Right hindlimb (tissue), 1 donor: ENCODE data around the gene DYNC1H1.

ENCODE experiments used
- DNase-seq: peaks from one replicate; pipeline ENCODE4 v3.0.0-alpha.2; 2018

Gene DYNC1H1

DNA sequence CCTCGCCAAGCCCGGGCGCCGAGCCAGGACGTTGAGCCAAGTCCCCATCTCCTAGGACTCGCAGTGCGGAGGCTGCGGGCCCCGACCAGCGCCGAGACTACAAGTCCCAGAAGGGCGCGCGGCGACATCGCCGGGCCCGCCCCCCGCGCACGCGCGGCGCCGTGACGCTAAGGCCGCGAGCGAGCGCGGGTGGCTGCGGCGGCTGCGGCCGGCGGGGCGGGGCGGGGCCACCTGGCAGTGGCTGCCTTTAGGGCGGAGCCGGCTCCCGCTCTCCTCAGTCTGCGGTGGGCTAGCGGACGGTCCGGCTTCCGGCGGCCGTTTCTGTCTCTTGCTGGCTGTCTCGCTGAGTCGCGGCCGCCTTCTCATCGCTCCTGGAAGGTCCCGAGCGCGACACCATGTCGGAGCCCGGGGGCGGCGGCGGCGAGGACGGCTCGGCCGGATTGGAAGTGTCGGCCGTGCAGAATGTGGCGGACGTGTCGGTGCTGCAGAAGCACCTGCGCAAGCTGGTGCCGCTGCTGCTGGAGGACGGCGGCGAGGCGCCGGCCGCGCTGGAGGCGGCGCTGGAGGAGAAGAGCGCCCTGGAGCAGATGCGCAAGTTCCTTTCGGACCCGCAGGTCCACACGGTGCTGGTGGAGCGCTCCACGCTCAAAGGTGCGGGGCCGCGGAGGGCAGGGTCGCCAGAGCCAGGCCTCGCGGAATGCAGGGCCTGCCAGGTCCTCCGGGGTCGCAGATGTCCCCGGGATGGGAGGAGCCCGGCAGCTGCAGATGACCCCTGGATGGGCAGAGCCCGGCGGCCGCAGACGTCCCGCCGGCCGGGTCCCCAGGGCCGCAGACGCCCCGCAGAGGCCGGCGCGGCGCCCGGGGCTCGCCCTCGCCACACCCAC is at the start of gene DYNC1H1:
Gene DYNC1H1 (plus strand): TSS at position 277 of the 884 bp plus-strand sequence. CDS start 119 bp downstream, at position 396.
- DNase-seq: peak; percentile 97

DNA sequence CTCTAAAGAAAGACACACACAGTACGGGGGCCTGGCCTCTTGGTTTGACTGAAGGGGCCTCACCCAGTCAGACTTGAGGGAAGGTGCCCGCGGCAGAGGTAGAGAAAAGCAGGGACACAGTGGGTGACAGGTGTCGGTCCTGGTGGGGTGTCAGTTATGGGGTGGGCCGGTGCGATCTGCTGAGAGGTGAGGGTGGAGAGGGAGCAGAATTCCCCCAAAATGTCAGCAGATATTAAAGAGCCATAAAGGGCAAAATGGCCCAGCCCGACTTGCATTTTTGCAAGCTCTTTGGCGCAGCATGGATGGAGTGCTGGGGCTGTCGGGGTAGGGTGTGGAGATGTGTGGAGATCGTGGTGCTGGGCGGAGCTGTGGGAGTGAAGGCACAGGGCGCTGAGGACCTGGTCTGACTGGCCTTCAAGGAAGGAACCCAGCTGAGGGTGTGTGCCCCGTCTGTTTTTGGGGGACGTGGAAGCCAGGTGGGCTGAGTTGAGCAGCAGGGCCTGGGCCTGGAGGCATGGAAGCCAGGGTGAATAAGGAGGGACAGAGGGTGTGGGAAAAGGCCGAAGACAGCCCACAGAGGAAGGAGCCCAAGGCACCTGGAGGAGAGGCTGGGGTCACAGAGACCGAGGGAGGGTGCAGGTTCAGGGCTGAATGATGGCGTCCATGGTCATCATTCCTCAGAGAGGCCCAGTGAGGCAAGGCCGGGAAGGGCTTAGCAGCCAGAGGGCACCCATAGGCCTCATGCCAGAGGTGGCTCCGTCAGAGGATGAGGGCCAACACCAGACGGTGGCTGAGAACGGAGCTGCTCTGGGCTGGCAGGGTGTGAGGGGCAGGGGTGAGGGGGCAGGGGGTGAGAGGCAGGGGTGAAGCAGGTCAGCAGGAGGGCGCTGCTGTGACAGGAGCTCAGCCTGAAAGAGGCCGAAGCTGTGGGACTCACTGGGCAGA is 48.2 kb upstream of the DYNC1H1 start:
- no peak for DNase-seq

DNA sequence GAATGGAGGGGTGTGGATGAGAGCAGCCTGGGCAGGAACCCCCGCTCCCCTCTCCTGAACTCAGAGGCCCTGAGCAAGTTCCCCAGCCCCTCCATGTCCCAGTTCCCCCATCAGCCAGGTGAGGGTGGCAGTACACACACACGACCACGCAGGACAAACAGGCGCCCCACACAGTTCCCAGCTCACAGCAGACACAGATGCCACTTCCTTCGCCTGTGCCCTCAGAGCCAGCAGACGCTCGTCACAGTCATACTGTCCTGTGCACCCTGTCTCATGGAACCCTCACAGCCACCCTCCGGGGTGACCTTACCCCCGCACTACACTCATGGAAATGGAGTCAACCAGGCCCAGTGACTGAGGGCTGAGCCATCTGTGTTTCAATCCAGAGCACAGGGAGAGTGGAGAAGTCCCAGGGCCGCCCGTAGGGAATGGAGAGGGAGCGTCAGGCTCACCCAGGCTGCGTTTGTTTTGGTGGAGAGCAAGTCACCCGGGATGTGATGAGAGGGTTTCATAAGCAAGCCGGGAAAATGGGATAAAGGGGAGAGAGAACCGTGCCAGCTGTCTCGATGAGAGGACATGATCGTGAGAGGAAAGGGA is 47.5 kb upstream of the DYNC1H1 start:
- DNase-seq: no peak

DNA sequence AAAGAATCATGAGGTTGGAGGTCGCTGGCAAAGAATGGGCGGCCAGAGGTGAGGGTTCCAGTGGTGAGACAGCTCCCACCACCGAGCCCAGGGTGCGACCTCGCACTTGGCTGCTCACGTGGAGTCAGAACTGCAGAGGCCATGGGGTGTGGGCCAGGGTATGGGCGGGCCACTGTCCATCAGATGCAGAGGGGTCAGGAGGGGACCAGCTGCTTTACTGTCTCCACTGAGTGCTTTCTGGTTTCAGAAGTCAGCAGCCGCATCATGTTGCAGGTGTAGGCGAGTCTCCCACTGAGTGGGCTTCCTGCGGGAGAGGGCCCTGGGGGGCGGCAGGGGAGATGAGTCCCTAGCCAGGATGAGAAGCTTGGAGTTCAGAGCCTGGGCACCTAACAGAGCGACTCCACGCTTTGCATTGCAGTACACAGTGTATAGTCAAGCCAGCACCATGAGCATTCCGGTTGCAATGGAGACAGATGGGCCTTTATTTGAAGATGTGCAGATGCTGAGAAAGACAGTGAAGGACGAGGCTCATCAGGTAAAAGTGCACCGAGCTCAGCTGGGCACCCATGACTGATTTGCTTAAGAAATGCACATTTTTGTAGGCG is 46.9 kb upstream of the DYNC1H1 start:
- no peak for DNase-seq

DNA sequence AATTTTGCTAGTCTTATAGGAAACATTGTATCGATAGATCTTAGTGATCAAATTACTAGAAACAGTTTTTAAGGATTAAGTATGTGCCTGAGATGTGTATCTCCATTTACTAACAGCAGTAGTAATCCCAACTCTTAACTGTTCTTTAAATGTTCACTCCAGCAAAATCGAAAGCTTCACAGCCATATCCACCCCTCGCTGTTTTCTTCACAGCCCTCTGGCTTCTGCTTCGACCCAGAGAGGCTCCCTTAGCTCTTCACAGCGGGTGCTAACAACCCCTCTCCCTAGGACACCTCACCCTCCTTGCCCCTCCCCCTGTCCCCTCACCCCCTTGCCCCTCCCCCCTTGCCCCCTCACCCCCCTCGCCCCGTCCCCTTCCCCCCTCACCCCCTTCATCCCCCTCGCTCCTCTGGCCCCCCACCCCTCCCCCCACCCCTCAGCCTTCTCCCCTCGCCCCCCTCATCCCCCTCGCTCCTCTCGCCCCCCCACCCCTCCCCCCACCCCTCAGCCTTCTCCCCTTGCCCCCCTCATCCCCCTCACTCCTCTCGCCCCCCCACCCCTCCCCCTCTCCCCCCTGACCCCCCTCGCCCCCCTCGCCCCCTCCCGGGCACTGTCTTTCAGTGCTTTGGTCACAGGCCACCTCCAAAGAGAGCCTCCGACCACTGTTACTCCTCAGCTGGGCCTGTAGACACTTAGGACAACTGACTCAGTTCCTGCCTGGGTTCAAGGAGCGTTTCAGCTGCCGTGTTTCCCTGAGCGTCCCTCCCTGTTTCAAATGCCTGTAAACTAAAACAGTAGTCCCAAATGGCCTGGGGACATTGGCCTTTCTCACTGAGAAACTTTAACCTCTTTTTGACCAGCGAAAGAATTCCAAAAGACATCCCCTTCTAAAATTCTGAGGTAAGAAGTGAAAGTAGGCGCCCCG is 46.0 kb upstream of the DYNC1H1 start:
- DNase-seq: no peak

DNA sequence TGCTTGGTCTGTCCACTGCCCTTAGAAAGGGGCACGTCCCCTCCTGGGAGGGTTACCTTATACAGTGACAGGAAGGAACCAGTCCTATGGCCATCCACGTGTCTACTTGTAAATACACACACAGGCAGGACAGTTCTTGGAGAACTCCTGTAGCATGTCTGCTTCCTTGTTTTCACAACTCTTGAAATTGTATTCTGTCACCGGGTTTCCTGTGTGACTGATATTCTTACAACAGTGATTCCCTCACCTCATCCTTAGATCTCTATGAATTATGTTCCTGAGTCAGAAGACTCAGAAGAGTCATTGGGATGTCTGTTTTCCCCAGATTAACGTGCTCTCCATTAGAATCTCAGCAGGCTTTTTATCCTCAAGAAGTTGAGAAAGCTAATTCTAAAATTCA is 44.1 kb upstream of the DYNC1H1 start:
- DNase-seq: no peak

DNA sequence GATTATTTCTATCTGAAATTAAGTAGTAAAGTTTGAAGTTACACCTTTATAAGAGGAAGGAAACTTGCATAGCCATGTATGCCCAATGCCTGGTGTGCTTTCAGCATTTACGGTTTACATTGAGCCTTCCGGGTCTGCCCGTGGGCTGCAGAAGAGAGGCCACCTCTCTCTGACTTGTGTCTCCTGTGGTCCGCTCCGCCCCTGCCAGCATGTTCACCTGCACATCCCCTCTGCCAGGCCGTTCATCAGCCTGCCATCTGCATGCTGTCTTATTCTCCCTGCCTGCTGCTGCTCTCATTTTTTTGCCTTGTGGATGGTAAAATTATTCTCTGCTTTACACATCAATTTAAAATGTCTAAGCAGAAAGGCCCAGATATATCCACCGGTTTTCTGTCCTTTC is 41.5 kb upstream of the DYNC1H1 start:
- no peak for DNase-seq

DNA sequence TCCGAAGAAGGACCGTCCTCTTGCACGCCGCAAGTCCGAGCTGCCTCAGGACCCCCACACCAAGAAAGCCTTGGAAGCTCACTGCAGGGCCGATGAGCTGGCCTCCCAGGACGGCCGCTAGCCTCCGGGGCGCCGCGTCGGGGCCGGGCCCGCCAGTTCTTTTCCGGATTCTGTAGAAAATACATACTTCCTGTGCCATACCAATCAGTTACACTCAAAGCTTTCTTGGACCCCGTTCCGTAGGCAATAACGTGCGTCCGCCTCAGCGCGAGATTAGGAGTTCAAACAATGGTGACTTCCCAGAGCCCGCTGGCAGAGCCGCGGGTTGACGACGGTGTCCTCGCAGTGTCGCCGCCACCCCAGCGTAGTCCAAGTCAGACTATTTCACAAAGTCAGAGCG is 39.2 kb upstream of the DYNC1H1 start:
- no peak for DNase-seq

DNA sequence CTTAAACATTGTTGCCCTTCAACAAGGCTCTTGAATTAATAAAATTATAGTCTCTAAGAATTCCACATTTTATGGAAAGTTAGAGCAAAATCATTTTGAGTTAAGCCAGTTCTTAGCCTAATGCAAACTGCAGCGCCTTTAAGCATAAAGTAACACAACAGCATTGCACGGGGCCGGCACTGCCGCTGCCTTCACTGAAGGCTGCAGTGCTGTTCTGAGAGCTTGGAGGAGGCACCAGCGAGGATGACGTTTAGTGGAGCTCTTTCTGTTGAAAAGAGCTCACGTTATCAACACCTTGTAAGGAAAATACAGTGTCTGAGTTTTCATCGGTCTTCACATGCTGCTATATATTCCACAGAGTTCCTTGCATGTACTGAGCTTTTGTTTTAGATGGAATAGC is 38.3 kb upstream of the DYNC1H1 start:
- DNase-seq: no peak

DNA sequence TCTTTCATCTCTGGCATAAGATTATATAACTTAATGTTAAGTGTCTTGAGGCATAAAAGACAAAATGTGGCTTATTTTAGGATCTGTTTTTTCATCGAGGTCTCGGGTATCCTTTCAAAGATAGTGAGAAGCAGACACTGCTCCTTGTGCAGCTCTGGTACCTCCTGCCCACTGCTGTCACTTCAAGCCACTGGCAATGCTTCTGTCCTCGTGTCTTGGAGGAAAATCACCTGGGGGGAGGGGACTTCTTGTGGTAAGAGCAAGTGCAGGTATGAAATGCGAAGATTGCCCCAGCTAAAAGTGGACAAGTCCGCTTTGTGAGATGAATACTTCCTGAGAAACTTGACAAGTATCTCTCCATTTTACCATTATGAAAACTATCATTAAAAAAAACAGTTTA is 37.8 kb upstream of the DYNC1H1 start:
- no peak for DNase-seq

DNA sequence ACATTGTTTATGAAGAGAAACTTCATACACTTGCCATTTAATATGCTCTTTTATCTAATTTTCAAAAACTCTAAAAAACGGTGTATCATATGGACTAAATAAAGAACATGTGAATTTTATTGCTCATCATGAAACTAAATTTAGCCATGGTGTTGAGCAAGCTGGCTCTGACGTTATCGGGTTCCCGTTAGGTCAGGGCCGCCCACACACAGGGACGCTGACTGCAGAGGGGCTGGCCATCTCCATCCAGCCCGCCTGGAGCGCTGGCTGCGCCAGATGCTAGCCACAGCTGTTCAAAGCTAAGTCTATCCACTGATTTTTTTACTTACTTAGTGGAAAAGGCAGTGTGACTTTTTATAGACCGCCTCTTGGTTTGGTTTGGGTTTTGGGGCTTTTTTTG is 36.5 kb upstream of the DYNC1H1 start:
- peak; percentile 88 for DNase-seq

DNA sequence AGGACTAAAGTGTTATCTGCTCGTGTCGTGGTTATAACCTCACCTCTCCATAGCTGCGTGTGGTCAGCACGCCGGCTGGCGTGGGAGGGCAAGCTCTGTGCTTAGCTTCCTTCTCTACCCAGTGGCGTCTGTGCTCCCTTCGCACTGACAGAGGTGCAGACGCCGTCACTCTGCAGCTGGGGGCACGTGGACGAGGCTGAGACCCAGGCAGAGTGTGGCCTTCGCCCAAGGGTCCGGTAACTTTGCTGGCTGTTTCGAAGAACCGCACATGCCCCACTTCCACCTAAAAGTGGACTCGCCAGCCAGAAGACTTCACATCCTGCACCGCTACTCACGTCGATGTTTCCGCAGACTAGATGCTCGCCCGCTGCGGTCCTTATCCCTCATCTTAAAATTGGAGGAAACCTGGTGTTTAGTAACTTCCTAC is 35.9 kb upstream of the DYNC1H1 start:
- DNase-seq: no peak

DNA sequence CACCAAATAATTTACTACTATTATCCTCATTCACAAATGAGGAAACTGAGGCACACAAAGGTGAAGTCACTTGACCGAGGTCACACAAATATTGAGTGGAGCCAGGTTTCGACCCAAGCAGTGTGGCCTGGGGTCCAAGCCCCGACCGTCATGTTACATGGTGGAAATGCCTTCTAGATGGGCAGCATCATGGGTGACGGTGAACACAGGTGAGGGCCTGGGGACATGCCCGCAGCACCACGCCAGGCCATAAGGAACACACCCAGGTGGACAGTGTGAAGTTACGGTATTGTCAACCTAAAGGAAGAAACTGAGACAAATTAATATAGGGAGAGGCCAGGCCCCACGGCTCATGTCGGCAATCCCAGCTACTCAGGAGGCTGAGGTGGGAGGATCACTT is 35.3 kb upstream of the DYNC1H1 start:
- DNase-seq: no peak

DNA sequence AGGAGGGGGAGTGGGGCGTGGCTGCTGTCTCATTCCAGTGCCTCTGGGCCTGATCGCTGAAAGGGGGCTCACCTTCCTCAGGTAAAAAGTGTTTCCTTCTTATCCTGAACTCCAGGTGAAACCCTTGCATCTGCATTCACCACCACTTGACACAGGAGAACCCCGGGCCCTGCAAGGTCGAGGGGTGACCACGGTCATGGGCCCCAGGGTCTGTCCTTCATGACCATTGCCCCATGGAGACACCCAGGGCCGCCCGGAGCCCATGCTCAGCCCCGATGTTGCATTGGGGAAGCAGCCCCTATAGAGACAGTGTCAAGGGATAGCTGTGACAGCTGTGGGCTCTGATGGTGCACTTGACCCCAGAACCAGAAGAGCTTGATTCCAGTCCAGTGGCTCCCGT is 34.4 kb upstream of the DYNC1H1 start:
- no peak for DNase-seq

DNA sequence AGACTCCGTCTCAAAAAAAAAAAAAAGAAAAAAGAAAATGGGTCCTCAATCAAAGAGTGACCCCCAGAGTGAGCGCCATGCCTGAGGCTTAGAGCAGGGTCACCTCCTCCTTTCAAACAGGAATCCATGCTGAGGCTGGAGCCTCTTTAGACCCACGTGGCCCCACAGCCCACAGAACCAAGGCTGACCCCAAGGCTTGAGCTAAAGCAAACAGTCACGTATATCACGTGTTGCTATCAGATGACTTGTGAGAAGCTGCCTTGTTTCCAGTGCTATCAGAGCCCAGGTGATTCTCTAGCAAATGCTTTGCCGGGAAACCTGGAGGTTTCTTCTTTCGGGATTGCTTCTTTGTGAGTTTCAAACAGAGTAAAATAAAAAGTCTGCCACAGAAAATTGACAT is 31.7 kb upstream of the DYNC1H1 start:
- DNase-seq: no peak

DNA sequence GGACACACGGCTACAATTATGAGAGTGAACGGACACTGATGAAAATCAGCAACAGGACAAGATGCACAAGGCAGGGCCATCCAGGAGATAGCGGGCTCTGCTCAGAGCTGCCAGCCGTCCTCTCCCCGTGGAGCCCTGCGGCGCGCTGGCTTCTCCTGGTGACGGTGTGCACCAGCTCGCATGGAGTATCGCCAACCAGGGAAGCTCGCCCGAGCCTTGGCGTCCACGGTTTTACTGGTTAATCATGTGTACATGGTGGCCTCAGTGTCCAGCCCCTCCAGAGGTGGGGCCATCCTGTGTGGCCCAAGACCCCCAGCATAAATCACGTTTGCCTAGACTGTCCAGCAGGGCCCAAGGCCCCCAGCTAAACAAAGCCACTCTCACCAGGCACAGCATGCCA is 31.2 kb upstream of the DYNC1H1 start:
- DNase-seq: no peak

DNA sequence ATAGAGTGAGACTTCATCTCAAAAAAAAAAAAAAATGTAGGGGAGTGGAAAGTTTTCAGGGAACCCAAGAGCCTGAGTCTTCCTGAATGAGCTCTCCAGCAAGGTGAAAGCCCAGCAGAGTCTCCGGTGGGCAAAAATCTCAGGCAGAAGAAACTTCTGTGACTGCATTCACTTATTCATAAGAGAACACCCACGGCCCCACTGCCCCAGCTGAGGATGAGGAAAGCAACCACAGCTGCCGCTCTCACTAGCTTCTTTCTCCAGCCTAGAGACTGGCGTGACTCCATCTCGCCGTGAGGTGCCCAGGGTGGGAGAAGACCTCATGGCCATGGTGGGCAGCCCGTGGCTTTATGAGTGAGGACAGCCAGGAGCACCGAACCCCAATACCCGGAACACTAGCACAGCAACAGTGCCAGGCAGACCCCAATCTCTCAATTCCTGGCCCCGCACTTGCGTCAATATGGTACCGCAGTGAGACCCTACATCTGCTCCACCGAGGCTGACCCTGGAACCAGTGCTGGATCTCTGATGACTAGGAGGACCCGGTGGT is 29.7 kb upstream of the DYNC1H1 start:
- DNase-seq: no peak

DNA sequence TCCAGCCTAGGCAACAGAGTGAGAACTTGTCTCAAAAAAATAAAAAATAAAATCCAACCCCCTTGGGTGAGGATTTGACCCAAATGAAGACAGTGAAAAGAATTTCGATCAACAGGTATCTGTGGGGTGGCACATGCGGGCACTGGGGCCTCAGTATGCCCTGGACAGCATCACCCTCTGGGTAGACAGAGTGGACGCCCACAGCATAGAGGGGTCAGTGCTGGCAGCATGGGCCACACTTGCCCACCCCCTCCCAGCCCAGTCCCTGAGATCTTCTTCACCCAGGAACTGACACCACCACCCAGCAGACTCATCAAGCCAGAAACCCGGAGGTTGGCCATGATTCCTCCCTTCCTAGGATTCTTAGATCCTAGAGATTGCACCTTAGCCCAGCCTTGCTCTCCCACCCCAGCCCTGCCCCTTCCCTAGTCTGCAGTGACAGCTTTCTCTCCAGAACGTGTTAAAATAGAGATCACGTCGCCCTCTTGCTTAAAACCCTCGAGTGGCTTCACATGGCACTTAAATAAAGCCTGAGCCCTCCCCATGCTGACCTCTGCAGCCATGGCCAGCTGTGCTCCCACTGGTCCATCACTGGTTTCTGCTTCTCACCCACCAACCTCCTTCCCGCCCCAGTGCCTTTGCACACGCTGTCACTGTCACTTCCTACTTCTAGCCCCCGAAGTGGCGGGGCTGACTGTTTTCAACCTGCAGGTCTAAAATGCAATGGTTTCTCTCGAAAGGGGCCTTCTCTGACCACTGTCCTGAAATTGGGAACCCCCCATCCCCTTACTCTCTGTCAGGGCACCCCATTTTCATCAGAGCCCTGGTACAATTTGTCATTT is 26.2 kb upstream of the DYNC1H1 start:
- DNase-seq: no peak

DNA sequence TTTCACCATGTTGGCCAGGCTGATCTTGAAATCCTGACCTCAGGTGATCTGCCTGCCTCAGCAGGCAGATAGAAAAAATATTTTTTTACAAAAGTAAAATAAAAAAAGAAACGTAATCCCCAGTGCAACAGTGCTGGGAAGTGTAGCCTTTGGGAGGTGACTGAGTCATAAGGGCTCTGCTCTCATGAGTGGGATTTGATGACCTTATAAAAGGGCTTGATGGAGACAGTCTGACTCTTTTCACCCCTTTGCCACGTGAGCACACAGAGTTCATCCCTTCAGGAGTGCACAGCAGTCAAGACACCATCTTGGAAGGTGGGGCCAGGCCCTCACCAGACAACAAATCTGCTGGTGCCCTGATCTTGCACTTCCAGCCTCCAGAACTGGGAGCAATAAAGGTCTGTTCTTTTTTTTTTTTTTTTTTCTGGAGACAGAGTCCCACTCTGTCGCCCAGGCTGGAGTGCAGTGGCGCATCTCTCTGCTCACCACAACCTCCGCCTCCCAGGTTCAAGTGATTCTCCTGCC is 24.7 kb upstream of the DYNC1H1 start:
- no peak for DNase-seq

DNA sequence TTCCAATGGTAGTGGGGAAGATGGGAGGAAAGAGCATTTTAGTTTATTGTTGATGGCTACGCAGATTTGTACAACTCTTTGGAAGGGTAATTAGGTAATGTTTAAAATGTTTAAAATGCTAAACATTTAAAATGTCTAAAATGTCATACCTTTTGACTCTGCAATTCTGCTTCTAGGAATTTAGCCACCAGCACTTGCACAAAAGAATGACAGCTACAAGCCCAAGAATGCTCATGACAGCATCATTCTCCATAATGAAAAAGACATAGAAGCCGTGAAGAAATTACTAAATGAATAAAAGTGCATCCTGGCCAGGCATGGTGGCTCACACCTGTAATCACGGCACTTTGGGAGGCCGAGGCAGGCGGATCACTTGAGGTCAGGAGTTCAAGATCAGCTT is 19.9 kb upstream of the DYNC1H1 start:
- no peak for DNase-seq
